MM.1S (cell line): ENCODE data around the gene IQSEC1.

Experiments used
- DNase-seq: peaks from one replicate; pipeline ENCODE4 v3.0.0-alpha.2; 2015
- H2AFZ ChIP-seq: fragments of 300-600 bp; sonication (generic); 2 replicates; pipeline ENCODE4 v1.6.0; 2016; ENCODE audit warnings: antibody characterized with exemption, low read length
- H3F3A ChIP-seq: fragments of 300-600 bp; sonication (generic); 2 replicates; pipeline ENCODE4 v1.6.1; 2016; ENCODE audit warnings: mild to moderate bottlenecking, antibody characterized with exemption, low read length, moderate library complexity, mixed read lengths; ENCODE audit not compliant: insufficient read depth
- H3K27ac ChIP-seq: fragments of 300-600 bp; sonication (generic); 2 replicates; pipeline ENCODE4 v1.5.1; 2016; ENCODE audit warnings: mild to moderate bottlenecking, low read length
- H3K27me3 ChIP-seq: fragments of 300-600 bp; sonication (generic); replicated peaks from 2 replicates; pipeline ENCODE4 v1.6.0; 2016; ENCODE audit warnings: low read length; ENCODE audit not compliant: insufficient read depth
- H3K36me3 ChIP-seq: fragments of 300-600 bp; sonication (generic); replicated peaks from 2 replicates; pipeline ENCODE4 v1.6.1; 2016; ENCODE audit warnings: mild to moderate bottlenecking, low read length, mixed read lengths; ENCODE audit not compliant: insufficient read depth
- H3K4me1 ChIP-seq: fragments of 300-600 bp; sonication (generic); 2 replicates; pipeline ENCODE4 v1.6.1; 2016; ENCODE audit warnings: low read length, mixed read lengths
- H3K4me2 ChIP-seq: fragments of 300-600 bp; sonication (generic); 2 replicates; pipeline ENCODE4 v1.6.0; 2016; ENCODE audit warnings: low read depth, low read length
- H3K4me3 ChIP-seq: fragments of 300-600 bp; sonication (generic); 2 replicates; pipeline ENCODE4 v1.5.1; 2016; ENCODE audit warnings: low read length, mixed read lengths
- H3K79me2 ChIP-seq: fragments of 300-600 bp; sonication (generic); 2 replicates; pipeline ENCODE4 v1.6.1; 2016; ENCODE audit warnings: mixed run types, low read length, mixed read lengths
- H3K9ac ChIP-seq: fragments of 300-600 bp; sonication (generic); 2 replicates; pipeline ENCODE4 v1.6.1; 2016; ENCODE audit warnings: low read length, mixed read lengths
- H3K9me2 ChIP-seq: fragments of 300-600 bp; sonication (generic); replicated peaks from 2 replicates; pipeline ENCODE4 v1.6.1; 2016; ENCODE audit warnings: mild to moderate bottlenecking, low read length, mixed read lengths; ENCODE audit not compliant: insufficient read depth
- H3K9me3 ChIP-seq: fragments of 300-600 bp; sonication (generic); replicated peaks from 2 replicates; pipeline ENCODE4 v1.6.1; 2016; ENCODE audit warnings: mild to moderate bottlenecking, low read length, mixed read lengths; ENCODE audit not compliant: insufficient read depth
- H4K20me1 ChIP-seq: fragments of 300-600 bp; sonication (generic); 2 replicates; pipeline ENCODE4 v1.6.1; 2016; ENCODE audit warnings: mild to moderate bottlenecking, low read length, moderate library complexity, mixed read lengths; ENCODE audit not compliant: insufficient read depth
- EZH2 ChIP-seq: fragments of 300-600 bp; sonication (generic); optimal IDR thresholded peaks from 2 replicates; pipeline ENCODE3; 2017; ENCODE audit warnings: low read depth, mild to moderate bottlenecking, antibody characterized with exemption, low read length, mixed read lengths
- EZH2phosphoT487 ChIP-seq: fragments of 300-600 bp; sonication (generic); IDR thresholded peaks from 2 replicates; pipeline ENCODE4 v1.6.1; 2018; ENCODE audit warnings: antibody characterized with exemption, low read length
- TF ChIP-seq, protein P1 (sequence below): fragments of 300-600 bp; sonication (generic); IDR thresholded peaks from 2 replicates; pipeline ENCODE4 v1.5.1; 2016; ENCODE audit warnings: antibody characterized with exemption, low read length, mixed read lengths

IQSEC1 gene

GRCh38 chr3:13114811-13115575 lies 41.8 kb upstream of the IQSEC1 start:
- Histone ChIP-seq H3K79me2 (no peaks in the 10 kb centered on the region), H3K27ac (no peak overlapping the region), H3F3A (peaks cover 8% of the 10 kb centered on the region), H4K20me1 (no peaks in the 10 kb centered on the region), H3K27me3 (no peaks in the 10 kb centered on the region), H3K9me2 (no peaks in the 10 kb centered on the region), H2AFZ (no peak overlapping the region), H3K4me3 (no peak overlapping the region), H3K9ac (no peak overlapping the region), H3K4me1 (peaks cover 18% of the 10 kb centered on the region), H3K4me2 (no peak overlapping the region), H3K36me3 (no peaks in the 10 kb centered on the region), H3K9me3 (no peaks in the 10 kb centered on the region)
- TF ChIP-seq EZH2 (no peak), EZH2phosphoT487 (no peak)
- TF ChIP-seq, protein P1, sequence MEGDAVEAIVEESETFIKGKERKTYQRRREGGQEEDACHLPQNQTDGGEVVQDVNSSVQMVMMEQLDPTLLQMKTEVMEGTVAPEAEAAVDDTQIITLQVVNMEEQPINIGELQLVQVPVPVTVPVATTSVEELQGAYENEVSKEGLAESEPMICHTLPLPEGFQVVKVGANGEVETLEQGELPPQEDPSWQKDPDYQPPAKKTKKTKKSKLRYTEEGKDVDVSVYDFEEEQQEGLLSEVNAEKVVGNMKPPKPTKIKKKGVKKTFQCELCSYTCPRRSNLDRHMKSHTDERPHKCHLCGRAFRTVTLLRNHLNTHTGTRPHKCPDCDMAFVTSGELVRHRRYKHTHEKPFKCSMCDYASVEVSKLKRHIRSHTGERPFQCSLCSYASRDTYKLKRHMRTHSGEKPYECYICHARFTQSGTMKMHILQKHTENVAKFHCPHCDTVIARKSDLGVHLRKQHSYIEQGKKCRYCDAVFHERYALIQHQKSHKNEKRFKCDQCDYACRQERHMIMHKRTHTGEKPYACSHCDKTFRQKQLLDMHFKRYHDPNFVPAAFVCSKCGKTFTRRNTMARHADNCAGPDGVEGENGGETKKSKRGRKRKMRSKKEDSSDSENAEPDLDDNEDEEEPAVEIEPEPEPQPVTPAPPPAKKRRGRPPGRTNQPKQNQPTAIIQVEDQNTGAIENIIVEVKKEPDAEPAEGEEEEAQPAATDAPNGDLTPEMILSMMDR, result no peak
- DNase-seq, result no peak

DNA sequence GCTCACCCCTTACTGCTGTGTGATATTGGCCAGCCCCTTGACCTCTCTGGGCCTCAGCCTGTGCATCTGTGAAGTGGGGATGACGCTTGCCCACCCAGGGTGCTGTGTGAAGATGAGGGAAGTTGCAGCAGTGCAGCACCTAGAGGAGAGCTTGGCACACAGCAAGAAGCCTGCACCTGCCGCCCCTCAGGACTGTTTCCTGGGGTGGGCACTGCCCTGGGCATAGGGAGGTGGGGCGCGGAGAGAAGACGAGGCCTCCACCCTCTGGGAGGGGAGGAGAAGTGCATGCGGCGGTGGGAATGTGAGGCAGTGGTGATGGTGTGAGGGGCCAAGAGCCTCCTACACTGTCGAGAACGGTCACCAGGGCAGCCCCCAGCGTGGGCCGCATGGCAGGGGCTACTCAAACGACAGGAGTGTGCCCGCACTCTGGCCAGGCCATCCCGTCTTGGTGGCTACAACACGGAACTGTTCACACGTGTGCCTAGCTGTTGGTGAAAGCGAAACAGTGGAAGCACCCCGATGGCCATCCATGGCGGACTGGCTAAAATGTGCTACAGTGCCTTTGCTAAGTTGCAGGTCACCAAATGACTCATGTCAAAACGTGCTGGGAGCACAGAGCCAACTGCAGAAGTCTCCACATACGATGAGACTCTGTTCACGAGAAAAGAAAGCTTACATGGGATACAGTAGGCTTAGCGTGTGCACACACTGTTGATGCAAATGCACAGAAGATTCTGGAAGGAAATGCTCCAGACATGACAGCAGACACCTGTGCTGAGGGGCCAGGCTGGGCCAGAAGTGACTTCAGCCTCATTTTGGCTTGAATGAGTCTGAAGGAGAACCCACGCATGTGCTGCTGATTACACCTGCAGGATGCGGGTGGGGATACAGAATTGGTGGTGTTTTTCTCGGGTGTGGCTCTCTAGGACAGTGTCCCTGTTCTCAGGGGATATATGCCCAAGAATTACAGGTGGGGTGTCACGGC lies 40.4 kb upstream of the IQSEC1 start:
- Histone ChIP-seq H3K4me1 (peaks cover 19% of the 10 kb centered on the region), H3F3A (peaks cover 8% of the 10 kb centered on the region), H3K27ac (no peak overlapping the region), H3K4me3 (no peak overlapping the region), H3K36me3 (no peaks in the 10 kb centered on the region), H3K4me2 (no peak overlapping the region), H4K20me1 (no peaks in the 10 kb centered on the region), H3K27me3 (no peaks in the 10 kb centered on the region), H3K9me2 (no peaks in the 10 kb centered on the region), H2AFZ (no peak overlapping the region), H3K9me3 (no peaks in the 10 kb centered on the region), H3K9ac (no peak overlapping the region), H3K79me2 (no peaks in the 10 kb centered on the region)
- TF ChIP-seq, protein P1, result no peak
- TF ChIP-seq EZH2, result no peak
- no peak for TF ChIP-seq EZH2phosphoT487
- no peak for DNase-seq

DNA sequence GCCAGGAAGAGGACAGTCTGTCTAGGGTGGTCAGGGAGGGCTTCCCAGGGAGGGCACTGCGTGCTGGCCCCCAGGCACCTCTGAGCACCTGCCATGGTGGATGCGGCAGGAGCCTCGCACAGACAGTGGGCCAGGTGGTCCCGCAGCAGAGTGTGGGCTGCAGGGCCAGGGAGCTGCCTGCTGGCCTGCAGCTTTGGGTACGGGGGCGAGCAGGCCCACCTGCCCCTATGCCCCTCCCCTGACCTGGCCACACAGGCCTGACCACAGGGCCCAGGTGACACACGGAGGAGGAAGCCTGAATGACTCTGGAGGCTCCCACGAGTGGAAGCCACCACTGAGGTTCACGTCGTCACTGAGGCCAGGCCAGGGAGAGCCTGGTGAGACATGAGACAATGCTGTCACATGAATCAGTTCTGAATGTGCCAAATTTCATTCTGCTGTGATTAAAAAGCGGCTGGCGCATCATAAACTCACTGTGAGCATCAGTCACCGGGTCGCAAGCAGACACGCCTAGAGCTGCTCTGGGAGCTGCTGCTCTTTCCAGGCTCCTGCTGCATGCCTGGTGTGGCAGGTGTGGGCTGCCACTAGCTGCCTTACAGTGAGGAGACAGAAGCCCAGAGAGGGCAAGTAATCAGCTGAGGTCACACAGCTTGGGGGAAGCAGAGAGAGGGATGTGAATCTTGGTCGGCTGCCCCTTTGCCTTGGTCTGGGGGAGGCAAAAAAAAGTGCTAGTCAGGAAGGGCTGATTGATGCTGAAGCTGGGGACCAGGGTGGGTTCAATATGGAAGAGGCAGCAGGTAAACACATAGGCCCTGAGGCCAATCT lies 39.5 kb upstream of the IQSEC1 start:
- H3K4me1 ChIP-seq, result peaks cover 19% of the 10 kb centered on the region

More for the DNA sequence above, 39.5 kb upstream of the IQSEC1 start:
- no peak overlapping the region for H3K4me2 ChIP-seq
- no peak overlapping the region for H3K27ac ChIP-seq
- H3K9me3 ChIP-seq, result no peaks in the 10 kb centered on the region
- no peak overlapping the region for H2AFZ ChIP-seq
- no peak for DNase-seq
- no peaks in the 10 kb centered on the region for H4K20me1 ChIP-seq
- TF ChIP-seq, protein P1, result no peak
- no peak for TF ChIP-seq EZH2phosphoT487
- no peak for TF ChIP-seq EZH2
- H3K9me2 ChIP-seq, result no peaks in the 10 kb centered on the region
- H3F3A ChIP-seq, result peaks cover 8% of the 10 kb centered on the region
- H3K79me2 ChIP-seq, result no peaks in the 10 kb centered on the region
- H3K36me3 ChIP-seq, result no peaks in the 10 kb centered on the region
- no peak overlapping the region for H3K4me3 ChIP-seq
- no peak overlapping the region for H3K9ac ChIP-seq
- no peaks in the 10 kb centered on the region for H3K27me3 ChIP-seq
